Colonic mucosa (tissue), 4 donors: ENCODE data around the gene KRT32. TPM values are rescaled to one million over a fixed set of nuclear protein-coding genes. Genes with fewer than 3 reads are reported as not detected.

ENCODE experiments used
- DNase-seq: peaks from one replicate; pipeline ENCODE4 v3.0.0-alpha.2; 2020
- H3K27ac ChIP-seq: fragments of 200-600 bp; one replicate; pipeline ENCODE4 v1.8.0; 2021
- H3K27me3 ChIP-seq: fragments of 200-600 bp; one replicate; pipeline ENCODE4 v1.8.0; 2021
- H3K36me3 ChIP-seq: fragments of 200-600 bp; one replicate; pipeline ENCODE4 v1.8.0; 2021
- H3K4me1 ChIP-seq: fragments of 200-600 bp; one replicate; pipeline ENCODE4 v1.8.0; 2021; ENCODE audit warnings: mild to moderate bottlenecking
- H3K4me3 ChIP-seq: fragments of 200-600 bp; one replicate; pipeline ENCODE4 v1.8.0; 2021
- H3K9ac ChIP-seq, 2 donors: one replicate each; pipeline ENCODE4 v1.7.0; 2013; ENCODE audit warnings: control low read depth in 2 of 2, low read depth in 2 of 2, low read length in 2 of 2
- H3K9me3 ChIP-seq: fragments of 200-600 bp; one replicate; pipeline ENCODE4 v1.8.0; 2021
- CTCF ChIP-seq: fragments of 200-600 bp; IDR thresholded peaks from one replicate; pipeline ENCODE4 v1.8.0; 2022; ENCODE audit warnings: antibody characterized with exemption, mild to moderate bottlenecking
- intact Hi-C: fragments of 100-400 bp; cut with DNase I; formaldehyde crosslinking; loops from one replicate; pipeline ENCODE4 v1.14.1; 2022
- microRNA-seq: library from miRNA; unstranded; fragments of <30 nt; microRNA quantifications from one replicate; pipeline ENCODE4, GENCODE V29; 2019
- total RNA-seq, 2 donors: library from RNA; stranded (reverse); fragmentation: NEBNext Ultra II Directional in 1 of 2; extraction: Animal tissue kit (Norgen Biotek cat#: 25700) in 1 of 2; gene quantifications; one replicate each; pipeline ENCODE4 v1.2.1, GENCODE V29; 2021
- donor health status: healthy.
- donor health status: DM: no; HTN: no; CAD: no.
- donor health status: DM: no; HTN: no; CAD: no.

KRT32 gene
- total RNA-seq, 2 donors from 2014 or later: not detected

GRCh38 chr17:41415833-41416335 is 51.3 kb downstream of the KRT32 start:
- no peaks in the 10 kb centered on the region for H3K9me3 ChIP-seq
- DNase-seq: no peak
- no peak for TF ChIP-seq CTCF
- H3K27me3 ChIP-seq: no peaks in the 10 kb centered on the region
- no peaks in the 10 kb centered on the region for H3K4me1 ChIP-seq
- H3K9ac ChIP-seq: no peak overlapping the region
- H3K36me3 ChIP-seq: no peaks in the 10 kb centered on the region
- H3K4me3 ChIP-seq: no peak overlapping the region
- intact Hi-C loops: no loop called here
- no peak overlapping the region for H3K27ac ChIP-seq

GRCh38 chr17:41415411-41415810 is 51.8 kb downstream of the KRT32 start:
- no peak for DNase-seq
- Histone ChIP-seq H3K36me3 (no peaks in the 10 kb centered on the region), H3K27ac (no peak overlapping the region), H3K4me1 (no peaks in the 10 kb centered on the region), H3K9ac (no peak overlapping the region), H3K27me3 (no peaks in the 10 kb centered on the region), H3K9me3 (no peaks in the 10 kb centered on the region), H3K4me3 (no peak overlapping the region)
- intact Hi-C loops: no loop called here
- TF ChIP-seq CTCF: no peak

- no peak overlapping the region for H3K9ac ChIP-seq
- intact Hi-C loops: no loop called here
- H3K9me3 ChIP-seq: no peaks in the 10 kb centered on the region
- no peaks in the 10 kb centered on the region for H3K27me3 ChIP-seq
- H3K4me3 ChIP-seq: no peak overlapping the region
- TF ChIP-seq CTCF: no peak
- no peaks in the 10 kb centered on the region for H3K36me3 ChIP-seq
- no peak overlapping the region for H3K27ac ChIP-seq
- no peaks in the 10 kb centered on the region for H3K4me1 ChIP-seq
- DNase-seq: no peak
Observed at GRCh38 chr17:41413982-41414381, 53.2 kb downstream of the KRT32 start.

GRCh38 chr17:41413353-41413957 is 53.7 kb downstream of the KRT32 start:
- H3K36me3 ChIP-seq: no peaks in the 10 kb centered on the region
- no peak overlapping the region for H3K27ac ChIP-seq
- H3K9ac ChIP-seq: no peak overlapping the region
- intact Hi-C loops: no loop called here
- H3K27me3 ChIP-seq: no peaks in the 10 kb centered on the region
- H3K9me3 ChIP-seq: no peaks in the 10 kb centered on the region
- no peak for TF ChIP-seq CTCF
- H3K4me1 ChIP-seq: no peaks in the 10 kb centered on the region
- DNase-seq: no peak
- no peak overlapping the region for H3K4me3 ChIP-seq

GRCh38 chr17:41411072-41411840 is 55.9 kb downstream of the KRT32 start:
- Histone ChIP-seq H3K9ac (no peak overlapping the region), H3K4me3 (no peak overlapping the region), H3K36me3 (no peaks in the 10 kb centered on the region), H3K27me3 (no peaks in the 10 kb centered on the region), H3K9me3 (no peaks in the 10 kb centered on the region), H3K27ac (no peak overlapping the region), H3K4me1 (no peaks in the 10 kb centered on the region)
- no peak for TF ChIP-seq CTCF
- intact Hi-C loops: no loop called here
- DNase-seq: no peak

Small RNAs within 50 kb of the gene (microRNA-seq; reads per million reads assigned to microRNA genes)
- not detected for gene MIR6510

Other genes starting within 250 kb of the KRT32 start
- not detected for gene KRTAP9-2, start 240.7 kb downstream of the KRT32 start, total RNA-seq
- not detected for gene KRTAP9-3, start 234.9 kb downstream of the KRT32 start, total RNA-seq
- not detected for gene KRTAP9-8, start 229.4 kb downstream of the KRT32 start, total RNA-seq
- not detected for gene KRTAP9-4, start 217.7 kb downstream of the KRT32 start, total RNA-seq
- gene KRTAP9-9, start 212.0 kb downstream of the KRT32 start, total RNA-seq: not detected
- not detected for gene KRTAP9-6, start 202.0 kb downstream of the KRT32 start, total RNA-seq
- gene KRTAP9-7, start 191.7 kb downstream of the KRT32 start, total RNA-seq: not detected
- gene KRTAP29-1, start 164.5 kb downstream of the KRT32 start, total RNA-seq: not detected
- gene KRTAP16-1, start 158.1 kb downstream of the KRT32 start, total RNA-seq: not detected
- gene KRTAP17-1, start 151.7 kb downstream of the KRT32 start, total RNA-seq: not detected
- gene KRT33A, start 116.6 kb downstream of the KRT32 start, total RNA-seq: not detected
- not detected for gene KRT33B, start 97.6 kb downstream of the KRT32 start, total RNA-seq
- gene KRT34, start 85.1 kb downstream of the KRT32 start, total RNA-seq: not detected
- gene KRT31, start 69.8 kb downstream of the KRT32 start, total RNA-seq: not detected
- gene KRT37, start 42.8 kb downstream of the KRT32 start, total RNA-seq: not detected
- gene KRT38, start 26.4 kb downstream of the KRT32 start, total RNA-seq: not detected
- gene KRT35, start 13.8 kb upstream of the KRT32 start, total RNA-seq: not detected
- gene KRT36, start 22.5 kb upstream of the KRT32 start, total RNA-seq: not detected
- gene KRT13, start 38.2 kb upstream of the KRT32 start, total RNA-seq: under 1 TPM in 1 of 2 donors, not detected in 1; 0.25 TPM
- gene KRT15, start 51.5 kb upstream of the KRT32 start, total RNA-seq: 10 to 100 TPM in 1 of 2 donors, 1 to 10 TPM in 1; 5.8 to 20.0 TPM
- 1,000 to 10,000 TPM; 2,159 to 2,203 TPM for gene KRT19, start 60.9 kb upstream of the KRT32 start, total RNA-seq
- not detected for gene KRT9, start 104.7 kb upstream of the KRT32 start, total RNA-seq
- not detected for gene KRT14, start 119.5 kb upstream of the KRT32 start, total RNA-seq
- not detected for gene KRT16, start 145.4 kb upstream of the KRT32 start, total RNA-seq
- gene KRT17, start 157.2 kb upstream of the KRT32 start, total RNA-seq: 1 to 10 TPM in 1 of 2 donors, not detected in 1; 1.2 TPM
- gene EIF1, start 221.5 kb upstream of the KRT32 start, total RNA-seq: 100 to 1,000 TPM; 574 to 740 TPM
- not detected for gene GAST, start 244.9 kb upstream of the KRT32 start, total RNA-seq